ENCODE data around the gene SPTBN1.

SPTBN1 gene

GRCh38 chr2:54655046-54655809 is 199.1 kb downstream of the SPTBN1 start:
- in situ Hi-C loops (cut with HindIII; ENCODE audit: low sequenced_read_pairs), result no loop called here
- H3K4me3 ChIP-seq (ENCODE audit: low read depth, low read length), result no peak overlapping the region
- no peak for DNase-seq (ENCODE audit: low read depth, low spot score)
- TF ChIP-seq, protein P1, sequence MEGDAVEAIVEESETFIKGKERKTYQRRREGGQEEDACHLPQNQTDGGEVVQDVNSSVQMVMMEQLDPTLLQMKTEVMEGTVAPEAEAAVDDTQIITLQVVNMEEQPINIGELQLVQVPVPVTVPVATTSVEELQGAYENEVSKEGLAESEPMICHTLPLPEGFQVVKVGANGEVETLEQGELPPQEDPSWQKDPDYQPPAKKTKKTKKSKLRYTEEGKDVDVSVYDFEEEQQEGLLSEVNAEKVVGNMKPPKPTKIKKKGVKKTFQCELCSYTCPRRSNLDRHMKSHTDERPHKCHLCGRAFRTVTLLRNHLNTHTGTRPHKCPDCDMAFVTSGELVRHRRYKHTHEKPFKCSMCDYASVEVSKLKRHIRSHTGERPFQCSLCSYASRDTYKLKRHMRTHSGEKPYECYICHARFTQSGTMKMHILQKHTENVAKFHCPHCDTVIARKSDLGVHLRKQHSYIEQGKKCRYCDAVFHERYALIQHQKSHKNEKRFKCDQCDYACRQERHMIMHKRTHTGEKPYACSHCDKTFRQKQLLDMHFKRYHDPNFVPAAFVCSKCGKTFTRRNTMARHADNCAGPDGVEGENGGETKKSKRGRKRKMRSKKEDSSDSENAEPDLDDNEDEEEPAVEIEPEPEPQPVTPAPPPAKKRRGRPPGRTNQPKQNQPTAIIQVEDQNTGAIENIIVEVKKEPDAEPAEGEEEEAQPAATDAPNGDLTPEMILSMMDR (IDR thresholded peaks at IDR 0.05; ENCODE audit: low read depth, low read length), result no peak

DNA sequence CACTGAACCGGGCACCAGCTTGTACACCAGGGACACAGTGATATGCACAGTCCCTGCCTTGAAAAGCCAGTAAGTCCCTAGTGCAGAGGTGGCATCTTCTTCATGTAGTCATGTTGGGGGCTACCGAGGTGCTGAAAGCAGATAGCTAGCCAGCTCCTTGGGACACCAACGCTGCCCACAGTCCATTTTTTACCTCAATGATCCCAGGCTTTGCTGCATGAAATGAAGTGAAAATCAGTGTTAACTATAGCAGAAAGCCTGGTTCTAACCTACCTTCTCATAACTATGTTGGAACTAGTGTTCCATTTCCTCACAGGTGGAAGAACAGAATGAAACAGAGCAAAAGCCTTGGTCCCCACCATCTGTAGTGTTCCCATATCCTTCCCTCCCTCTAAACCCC is 200.7 kb downstream of the SPTBN1 start:
- in situ Hi-C loops (cut with HindIII; ENCODE audit: low sequenced_read_pairs), result no loop called here
- no peak for DNase-seq (ENCODE audit: low read depth, low spot score)
- TF ChIP-seq, protein P1 (IDR thresholded peaks at IDR 0.05; ENCODE audit: low read depth, low read length), result no peak
- H3K4me3 ChIP-seq (ENCODE audit: low read depth, low read length), result no peak overlapping the region

GRCh38 chr2:54657664-54658083 is 201.5 kb downstream of the SPTBN1 start:
- peak; percentile 50 for DNase-seq (ENCODE audit: low read depth, low spot score)
- TF ChIP-seq, protein P1 (IDR thresholded peaks at IDR 0.05; ENCODE audit: low read depth, low read length), result peak; percentile 66
- in situ Hi-C loops (cut with HindIII; ENCODE audit: low sequenced_read_pairs), result no loop called here
- no peak overlapping the region for H3K4me3 ChIP-seq (ENCODE audit: low read depth, low read length)

DNA sequence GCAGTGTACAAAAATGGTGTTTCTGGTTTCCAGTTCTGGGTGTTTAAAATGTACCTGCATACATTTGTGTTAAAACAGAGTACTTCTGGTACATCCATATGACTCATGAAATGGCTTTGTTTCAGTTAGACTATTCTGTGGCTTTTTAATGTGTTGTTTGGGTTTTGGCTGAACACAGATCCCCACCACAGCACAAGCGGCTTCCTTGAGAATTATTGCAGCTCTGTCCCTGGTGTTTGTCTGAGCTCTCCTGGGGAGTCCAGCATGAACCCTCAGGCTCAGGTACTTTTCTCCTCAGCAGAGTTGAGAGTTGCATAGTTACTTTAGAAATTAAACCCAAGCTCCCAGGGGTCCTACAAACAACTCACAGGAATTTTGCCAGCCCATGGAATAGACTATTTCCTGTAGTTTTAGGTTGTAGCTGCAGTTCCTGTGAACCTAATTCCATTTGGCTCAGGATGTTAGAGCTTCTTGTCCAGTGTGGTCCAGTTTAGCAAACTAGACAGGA is 202.5 kb downstream of the SPTBN1 start:
- DNase-seq (ENCODE audit: low read depth, low spot score), result peak; percentile 94
- in situ Hi-C loops (cut with HindIII; ENCODE audit: low sequenced_read_pairs), result no loop called here

DNA sequence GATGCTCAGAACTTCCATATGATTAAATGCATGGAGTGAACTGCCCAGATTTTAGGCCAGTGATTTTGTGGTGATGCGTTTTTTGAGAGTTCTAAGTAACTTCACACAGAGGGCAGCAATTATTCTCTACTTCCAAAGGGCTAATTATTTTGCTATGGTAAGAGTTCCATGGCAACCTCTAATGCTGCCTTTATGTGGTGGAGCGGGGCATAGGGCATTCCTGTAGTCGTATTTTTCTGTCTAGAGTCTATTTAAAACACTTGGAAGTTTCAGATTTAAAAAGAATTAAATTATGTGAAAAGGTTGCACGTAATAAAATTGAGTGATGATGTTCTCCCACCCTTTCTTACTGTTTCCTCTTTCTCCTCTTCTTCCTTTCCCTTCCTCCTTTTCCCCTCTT is 203.4 kb downstream of the SPTBN1 start:
- in situ Hi-C loops (cut with HindIII; ENCODE audit: low sequenced_read_pairs), result no loop called here

More for the DNA sequence above, 202.5 kb downstream of the SPTBN1 start:
- no peak overlapping the region for H3K4me3 ChIP-seq (ENCODE audit: low read depth, low read length)
- TF ChIP-seq, protein P1 (IDR thresholded peaks at IDR 0.05; ENCODE audit: low read depth, low read length), result no peak

DNA sequence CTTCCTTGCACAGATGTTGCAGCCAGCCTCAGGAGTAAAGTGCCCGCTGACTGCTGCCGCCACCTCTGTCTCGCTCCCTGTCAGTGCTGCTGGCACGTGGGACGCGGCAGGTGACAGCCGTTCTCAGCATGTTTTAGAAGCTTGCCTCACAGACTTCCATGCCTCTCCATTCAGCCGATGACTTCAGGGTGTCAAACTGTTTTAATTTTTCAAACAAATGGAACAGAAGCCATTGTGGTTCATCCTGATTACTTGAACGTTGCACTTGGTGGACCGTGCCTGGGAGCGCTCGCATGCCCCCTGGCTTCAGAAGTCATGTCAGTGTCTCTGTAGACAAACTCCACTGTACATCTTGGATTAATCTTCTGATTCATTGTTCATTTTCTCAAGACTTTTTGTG is 204.6 kb downstream of the SPTBN1 start:
- H3K4me3 ChIP-seq (ENCODE audit: low read depth, low read length), result no peak overlapping the region
- in situ Hi-C loops (cut with HindIII; ENCODE audit: low sequenced_read_pairs), result no loop called here
- DNase-seq (ENCODE audit: low read depth, low spot score), result no peak
- TF ChIP-seq, protein P1 (IDR thresholded peaks at IDR 0.05; ENCODE audit: low read depth, low read length), result no peak

More for the DNA sequence above, 203.4 kb downstream of the SPTBN1 start:
- no peak for DNase-seq (ENCODE audit: low read depth, low spot score)
- no peak overlapping the region for H3K4me3 ChIP-seq (ENCODE audit: low read depth, low read length)
- TF ChIP-seq, protein P1 (IDR thresholded peaks at IDR 0.05; ENCODE audit: low read depth, low read length), result no peak

Data from astrocyte of the spinal cord (primary cell).